Epithelial cell of prostate (primary cell): ENCODE data around the gene TUBB2B.
A peak's percentile ranks its signal among the peaks of the same experiment; 100 is the strongest.
"Not testable (repeated sequence)": the region's sequence is repeated elsewhere in the genome, so short reads cannot be mapped to it uniquely, and the experiment has no call there.

Source experiments
- DNase-seq: peaks from one replicate; pipeline ENCODE4 v3.0.0-alpha.2; 2011; ENCODE audit warnings: low read depth, low spot score
- H3K27ac ChIP-seq: fragments of 450-650 bp; 2 replicates; pipeline ENCODE4 v1.5.1; 2017; ENCODE audit warnings: mild to moderate bottlenecking

Gene TUBB2B

DNA sequence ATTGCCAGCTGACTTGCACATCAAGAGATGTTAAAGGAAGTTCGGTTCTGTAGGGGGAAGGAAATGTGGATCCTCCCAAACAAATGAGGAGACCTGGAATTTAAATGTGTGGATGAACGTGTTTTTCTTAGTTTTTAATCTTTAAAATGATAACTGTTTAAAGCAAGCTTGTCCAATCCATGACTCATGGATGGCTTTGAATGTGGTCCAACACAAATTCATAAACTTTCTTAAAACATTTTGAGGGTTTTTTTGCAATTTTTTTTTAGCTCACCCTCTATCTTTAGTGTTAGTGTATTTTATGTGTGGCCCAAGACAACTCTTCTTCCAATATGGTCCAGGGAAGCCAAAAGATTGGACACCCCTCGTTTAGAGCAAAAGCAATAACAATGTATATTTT is 12.6 kb downstream of the TUBB2B start:
- DNase-seq: no peak
- no peak overlapping the region for H3K27ac ChIP-seq

DNA sequence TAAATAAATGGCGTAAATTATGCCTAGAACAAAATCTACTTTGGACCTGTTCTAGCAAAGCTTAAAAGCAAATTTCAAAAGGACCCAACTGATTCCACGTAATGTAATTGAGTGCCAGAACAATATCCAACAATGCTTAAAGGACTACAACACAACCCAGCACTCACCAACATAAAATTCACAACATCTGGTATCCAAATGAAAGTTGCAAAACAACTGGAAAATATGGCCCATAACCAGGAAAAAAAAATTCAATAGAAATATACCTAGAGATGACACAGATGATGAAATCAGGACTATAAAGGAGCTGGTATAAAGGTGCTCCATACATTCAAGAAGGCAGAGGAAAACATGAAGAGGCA is 14.1 kb downstream of the TUBB2B start:
- H3K27ac ChIP-seq: no peak overlapping the region
- no peak for DNase-seq

DNA sequence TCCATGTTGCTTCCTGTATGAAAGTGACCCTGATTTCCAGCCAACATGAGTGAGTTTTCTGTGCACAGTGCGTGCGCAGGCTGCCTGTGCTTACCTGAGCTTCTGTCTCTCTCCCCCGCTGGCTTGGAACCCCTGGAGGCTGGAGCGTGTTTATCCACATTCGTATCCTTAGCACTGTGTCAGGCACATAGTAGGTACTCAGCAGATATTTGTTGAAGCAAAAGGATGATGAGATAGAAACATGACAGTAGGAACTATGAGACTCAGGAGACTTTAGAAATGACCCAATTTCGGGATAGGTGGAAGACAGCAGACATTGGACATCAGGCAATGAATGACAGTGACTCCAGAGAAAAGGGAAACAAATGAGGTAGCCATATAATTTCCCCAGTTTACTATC is 15.2 kb downstream of the TUBB2B start:
- no peak overlapping the region for H3K27ac ChIP-seq
- no peak for DNase-seq

- no peak overlapping the region for H3K27ac ChIP-seq
- no peak for DNase-seq
Observed at GRCh38 chr6:3211681-3212080, 15.8 kb downstream of the TUBB2B start.

- H3K27ac ChIP-seq: no peak overlapping the region
- no peak for DNase-seq
Observed at GRCh38 chr6:3210024-3210610, 17.3 kb downstream of the TUBB2B start.

- peak overlapping the region; percentile 63 for H3K27ac ChIP-seq
- peak; percentile 92 for DNase-seq
Observed at GRCh38 chr6:3209114-3210023, 18.1 kb downstream of the TUBB2B start.

- DNase-seq: no peak
- H3K27ac ChIP-seq: peak overlapping the region; percentile 63
Observed at GRCh38 chr6:3208775-3209113, 18.7 kb downstream of the TUBB2B start.

DNA sequence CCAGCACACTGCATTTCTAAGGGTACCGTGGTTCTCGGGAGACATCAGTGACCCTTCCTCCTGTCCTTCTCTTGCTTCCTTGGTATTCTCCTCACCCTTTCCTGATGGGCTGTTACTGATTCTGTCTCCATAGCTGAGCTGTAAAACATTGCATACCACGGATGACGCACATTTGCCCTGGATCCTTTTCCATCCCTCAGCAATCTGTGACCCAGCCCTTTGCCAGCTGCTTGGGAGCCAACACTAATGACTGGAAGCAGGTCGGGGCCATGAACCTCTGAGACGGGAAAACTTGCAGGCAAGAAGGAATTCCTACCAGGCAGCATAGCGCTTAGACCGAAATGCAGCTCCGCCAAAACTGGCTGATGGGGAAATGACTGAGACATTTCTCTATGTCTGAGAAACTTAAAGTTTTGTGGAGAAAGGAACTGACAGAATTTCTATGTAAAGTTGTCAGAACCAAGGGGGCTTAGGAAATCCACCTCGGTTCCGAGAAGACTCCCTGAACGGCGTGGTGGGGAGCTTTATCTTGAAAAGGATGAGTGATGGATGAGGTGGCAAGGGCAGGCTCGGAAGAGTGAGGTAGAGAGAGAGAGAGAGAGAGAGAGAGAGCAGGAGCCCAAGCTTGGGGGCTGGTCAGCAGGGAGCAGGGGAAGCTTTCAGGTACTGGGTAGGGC is 19.2 kb downstream of the TUBB2B start:
- peak; percentile 39 for DNase-seq
- H3K27ac ChIP-seq: peak overlapping the region; percentile 63

DNA sequence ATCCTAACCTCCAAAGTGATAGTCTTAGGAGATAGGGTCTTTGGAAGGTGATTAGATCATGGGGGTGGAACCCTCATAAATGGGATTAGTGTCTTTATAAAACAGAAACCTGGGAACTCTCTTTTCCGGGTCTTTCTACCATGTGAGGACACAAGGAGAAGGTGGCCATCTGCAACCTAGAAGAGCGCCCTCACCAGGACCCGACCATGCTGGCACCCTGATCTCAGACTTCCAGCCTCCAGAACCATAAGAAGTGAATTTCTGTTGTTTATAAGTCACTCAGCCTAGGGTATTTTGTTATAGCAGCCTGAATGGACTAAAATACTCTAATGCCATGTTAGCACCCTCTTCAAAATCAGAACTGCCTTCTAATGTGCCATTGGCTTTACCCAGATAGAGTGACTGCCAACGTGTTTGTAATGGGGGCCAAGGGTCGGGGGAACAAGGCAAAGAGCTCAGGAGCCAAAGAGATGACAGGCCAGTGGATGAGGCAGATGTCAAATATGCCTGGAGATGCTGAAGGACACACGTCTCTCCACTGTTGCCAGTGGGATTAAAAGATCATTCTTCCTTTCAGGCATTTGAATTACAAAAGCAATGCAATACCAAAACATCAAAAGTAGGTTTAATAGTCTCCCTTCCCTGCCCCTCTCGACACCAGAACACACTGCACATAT is 21.0 kb downstream of the TUBB2B start:
- peak overlapping the region; percentile 46 for H3K27ac ChIP-seq
- no peak for DNase-seq

- H3K27ac ChIP-seq: peak overlapping the region; percentile 46
- peak; percentile 89 for DNase-seq
Observed at GRCh38 chr6:3205913-3206312, 21.5 kb downstream of the TUBB2B start.

DNA sequence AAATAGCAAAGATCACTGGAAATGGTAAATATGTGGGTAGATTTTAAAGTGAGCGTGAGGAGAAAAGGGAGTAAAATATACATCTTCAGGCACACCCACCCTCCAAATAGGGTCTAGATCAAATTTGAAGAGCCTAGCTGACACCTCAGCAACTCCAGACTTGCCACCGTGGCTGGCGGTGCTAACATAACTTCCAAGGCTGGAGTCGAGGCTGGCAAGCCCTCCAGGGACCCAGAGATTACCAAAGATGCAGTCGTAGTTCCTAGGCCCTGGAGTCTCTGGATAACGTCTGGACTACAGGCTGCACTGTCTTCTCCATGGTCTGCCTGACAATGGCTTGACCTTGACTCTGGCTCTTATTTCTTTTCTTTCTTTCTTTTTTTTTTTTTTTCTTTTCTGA is 22.5 kb downstream of the TUBB2B start:
- H3K27ac ChIP-seq: no peak overlapping the region
- no peak for DNase-seq

DNA sequence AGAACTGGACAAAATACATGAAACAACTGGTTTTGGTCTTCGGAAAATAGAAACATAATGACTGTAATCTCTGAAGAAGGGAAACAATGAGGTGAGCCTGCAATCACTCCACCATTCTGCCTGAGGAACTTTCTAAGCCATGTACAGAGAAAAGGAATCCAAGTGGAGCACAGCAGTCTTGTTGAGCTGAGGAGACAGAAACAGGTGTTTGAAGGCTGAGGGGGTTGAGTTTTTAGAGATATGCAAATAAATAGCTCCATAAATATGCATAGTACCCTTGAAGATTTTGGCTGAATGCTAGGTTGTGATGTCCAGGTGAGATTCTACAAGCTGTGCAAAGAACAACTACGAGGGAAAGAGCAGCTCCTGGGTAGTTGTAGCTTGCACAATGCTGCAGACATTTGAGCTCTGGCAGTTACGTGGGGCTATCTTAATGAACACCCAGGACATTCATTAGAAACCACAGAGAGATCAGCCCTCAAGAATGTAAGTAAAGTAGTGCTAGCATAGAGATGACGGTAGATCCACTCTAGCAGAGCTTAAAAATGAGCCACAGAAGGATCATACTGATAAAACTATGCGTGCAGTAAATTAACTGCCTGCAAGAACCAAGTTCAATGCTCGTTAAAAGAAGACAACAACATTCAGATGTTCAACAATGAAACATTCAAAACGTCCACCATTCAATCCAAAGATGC is 24.3 kb downstream of the TUBB2B start:
- H3K27ac ChIP-seq: no peak overlapping the region
- no peak for DNase-seq

- H3K27ac ChIP-seq: no peak overlapping the region
- DNase-seq: no peak
Observed at GRCh38 chr6:3201388-3201787, 26.1 kb downstream of the TUBB2B start.

- H3K27ac ChIP-seq: no peak overlapping the region
- DNase-seq: no peak
Observed at GRCh38 chr6:3200682-3201081, 26.8 kb downstream of the TUBB2B start.

- no peak for DNase-seq
- H3K27ac ChIP-seq: no peak overlapping the region
Observed at GRCh38 chr6:3199382-3199781, 28.1 kb downstream of the TUBB2B start.

GRCh38 chr6:3197734-3198133 is 29.7 kb downstream of the TUBB2B start:
- not testable (repeated sequence) for DNase-seq

GRCh38 chr6:3196770-3197169 is 30.7 kb downstream of the TUBB2B start:
- DNase-seq: no peak
- no peak overlapping the region for H3K27ac ChIP-seq

More at GRCh38 chr6:3197734-3198133, 29.7 kb downstream of the TUBB2B start:
- H3K27ac ChIP-seq: not testable (repeated sequence)

DNA sequence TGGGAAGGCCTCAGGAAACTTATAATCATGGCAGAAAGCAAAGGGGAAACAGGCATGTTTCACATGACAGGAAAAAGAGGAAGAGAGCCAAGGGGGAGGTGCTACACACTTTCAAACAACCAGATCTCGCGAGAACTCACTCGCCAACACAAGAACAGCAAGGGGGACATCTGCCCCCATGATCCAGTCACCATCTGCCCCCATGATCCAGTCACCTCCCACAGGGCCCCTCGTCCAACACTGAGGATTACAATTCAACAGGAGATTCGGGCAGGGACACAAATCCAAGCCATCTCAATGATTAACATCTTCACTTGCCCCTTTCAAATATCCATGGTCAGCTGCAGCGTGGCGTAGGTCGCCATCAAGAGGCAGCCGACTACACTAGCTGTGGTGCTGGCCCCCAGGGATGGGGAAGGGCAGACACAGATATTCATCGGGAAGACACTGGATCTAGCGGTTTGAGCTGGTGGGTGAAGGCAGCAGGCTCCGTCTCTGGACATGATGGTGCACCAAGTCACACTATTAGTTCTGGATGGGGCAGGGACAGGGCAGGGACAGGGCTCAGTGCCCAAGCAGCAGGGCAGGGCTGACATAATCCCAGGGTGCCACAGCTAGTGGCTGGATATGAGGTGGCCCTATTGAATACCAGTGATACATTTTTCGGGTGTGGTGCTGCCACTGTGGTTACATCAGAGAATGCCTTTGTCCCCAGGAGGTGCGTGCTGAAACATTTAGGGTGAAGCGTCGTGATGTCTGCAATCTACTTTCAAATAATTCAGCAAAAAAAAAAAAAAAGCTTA is 31.6 kb downstream of the TUBB2B start:
- H3K27ac ChIP-seq: no peak overlapping the region
- DNase-seq: no peak

GRCh38 chr6:3195420-3195694 is 32.1 kb downstream of the TUBB2B start:
- no peak for DNase-seq
- no peak overlapping the region for H3K27ac ChIP-seq
